ENCODE results near the gene ATXN7L2.

Gene ATXN7L2

DNA sequence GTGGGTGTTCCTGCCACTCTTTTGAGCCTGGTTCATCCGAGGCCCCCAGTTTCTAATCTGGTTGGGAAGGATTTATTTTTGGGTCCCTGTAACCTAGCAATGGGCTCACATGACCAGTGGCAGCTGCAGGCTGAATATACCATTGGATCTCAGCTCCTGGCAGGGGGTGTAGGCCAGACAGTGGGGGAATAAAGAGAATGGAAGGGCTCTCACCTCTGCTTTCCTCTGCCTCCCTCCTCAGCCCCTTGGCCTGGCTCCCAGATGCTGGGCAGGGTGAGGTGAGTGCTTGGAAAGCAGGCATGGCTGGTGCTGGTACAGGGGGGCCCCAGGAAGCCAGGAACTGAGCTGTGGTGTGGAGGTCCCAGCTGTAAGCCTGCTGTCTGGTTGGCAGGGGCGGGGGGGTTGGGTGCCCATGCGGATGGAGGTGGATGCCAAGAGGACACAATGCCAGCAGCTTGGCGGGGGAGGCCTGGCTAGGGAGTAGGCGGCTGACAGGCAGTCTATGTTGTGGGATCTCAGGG lies 52.3 kb downstream of the ATXN7L2 start:
- H3K4me3 ChIP-seq (ENCODE audit: low read depth, low read length), result no peak overlapping the region
- no peak for DNase-seq (ENCODE audit: low read depth)
- TF ChIP-seq, protein P1, sequence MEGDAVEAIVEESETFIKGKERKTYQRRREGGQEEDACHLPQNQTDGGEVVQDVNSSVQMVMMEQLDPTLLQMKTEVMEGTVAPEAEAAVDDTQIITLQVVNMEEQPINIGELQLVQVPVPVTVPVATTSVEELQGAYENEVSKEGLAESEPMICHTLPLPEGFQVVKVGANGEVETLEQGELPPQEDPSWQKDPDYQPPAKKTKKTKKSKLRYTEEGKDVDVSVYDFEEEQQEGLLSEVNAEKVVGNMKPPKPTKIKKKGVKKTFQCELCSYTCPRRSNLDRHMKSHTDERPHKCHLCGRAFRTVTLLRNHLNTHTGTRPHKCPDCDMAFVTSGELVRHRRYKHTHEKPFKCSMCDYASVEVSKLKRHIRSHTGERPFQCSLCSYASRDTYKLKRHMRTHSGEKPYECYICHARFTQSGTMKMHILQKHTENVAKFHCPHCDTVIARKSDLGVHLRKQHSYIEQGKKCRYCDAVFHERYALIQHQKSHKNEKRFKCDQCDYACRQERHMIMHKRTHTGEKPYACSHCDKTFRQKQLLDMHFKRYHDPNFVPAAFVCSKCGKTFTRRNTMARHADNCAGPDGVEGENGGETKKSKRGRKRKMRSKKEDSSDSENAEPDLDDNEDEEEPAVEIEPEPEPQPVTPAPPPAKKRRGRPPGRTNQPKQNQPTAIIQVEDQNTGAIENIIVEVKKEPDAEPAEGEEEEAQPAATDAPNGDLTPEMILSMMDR (IDR thresholded peaks at IDR 0.05; ENCODE audit: low read depth, low read length, missing control alignments), result no peak

DNA sequence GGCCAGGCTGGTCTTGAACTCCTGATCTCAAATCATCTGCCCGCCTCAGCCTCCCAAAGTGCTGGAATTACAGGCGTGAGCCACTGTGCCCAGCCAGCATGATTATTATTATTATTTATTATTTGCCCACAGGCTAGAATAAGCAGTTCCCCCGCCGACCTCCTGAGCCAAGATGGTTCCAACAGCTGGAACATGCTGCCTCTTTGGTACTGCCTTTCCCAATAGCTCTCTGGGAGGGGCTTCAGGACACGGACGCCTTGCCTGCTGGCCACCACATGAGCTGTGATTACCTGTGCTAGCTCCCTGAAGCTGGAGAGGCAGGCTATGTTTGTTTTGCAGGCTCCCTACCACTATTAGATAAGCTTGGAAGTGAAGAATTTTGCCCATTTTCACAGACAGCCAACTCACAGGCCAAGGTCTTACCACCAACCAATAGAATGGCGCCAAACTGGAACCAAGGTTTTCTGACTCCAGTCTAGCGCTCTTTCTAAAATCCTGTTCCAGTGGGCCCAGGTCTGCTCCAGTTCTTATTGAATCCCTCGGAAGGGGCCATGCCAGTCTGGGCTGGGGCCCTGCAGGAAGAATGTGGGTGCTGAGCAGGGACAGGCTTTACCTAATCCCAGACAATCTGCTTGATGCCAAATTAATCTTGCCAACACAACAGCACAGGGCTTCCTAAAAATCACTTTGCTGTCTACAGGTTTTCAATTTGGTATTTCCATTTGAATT lies 53.9 kb downstream of the ATXN7L2 start:
- TF ChIP-seq, protein P1 (IDR thresholded peaks at IDR 0.05; ENCODE audit: low read depth, low read length, missing control alignments), result no peak

DNA sequence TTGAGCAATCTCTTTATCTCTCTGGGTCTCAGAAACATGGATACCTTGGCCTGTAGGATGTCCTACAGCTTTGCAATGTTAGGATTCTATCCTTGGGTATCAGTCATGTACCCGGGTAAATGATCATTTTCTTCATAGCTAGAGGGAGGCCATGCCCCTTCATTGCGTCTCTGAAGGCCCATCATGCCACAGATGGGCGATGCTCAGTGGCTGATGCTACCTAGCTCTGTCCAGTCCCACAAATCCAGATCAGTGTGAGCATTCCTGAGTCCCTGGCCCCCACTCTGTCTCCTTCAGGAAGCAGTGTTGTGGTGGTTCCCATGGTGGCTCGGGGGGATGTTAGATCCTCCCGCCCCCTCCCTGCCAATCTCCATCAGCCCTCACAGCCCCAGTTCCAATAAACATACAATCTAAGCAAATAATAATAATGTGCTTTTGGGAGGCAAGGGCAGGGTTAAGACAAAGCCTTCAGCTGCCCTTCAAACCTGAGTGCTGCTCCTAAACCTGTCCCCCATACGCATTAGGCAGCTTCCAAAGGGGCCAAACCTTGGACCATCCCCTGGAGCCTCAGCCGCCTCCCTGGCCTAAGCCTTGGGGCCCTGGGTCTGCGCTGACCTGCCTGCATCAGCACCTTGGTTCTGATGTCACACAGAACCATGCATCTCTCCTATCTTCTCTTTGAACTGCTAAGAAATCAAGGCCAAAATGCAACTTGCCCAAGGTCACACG lies 55.3 kb downstream of the ATXN7L2 start:
- no peak for DNase-seq (ENCODE audit: low read depth)
- TF ChIP-seq, protein P1 (IDR thresholded peaks at IDR 0.05; ENCODE audit: low read depth, low read length, missing control alignments), result no peak
- H3K4me3 ChIP-seq (ENCODE audit: low read depth, low read length), result no peak overlapping the region

More for the DNA sequence above, 53.9 kb downstream of the ATXN7L2 start:
- DNase-seq (ENCODE audit: low read depth), result no peak
- no peak overlapping the region for H3K4me3 ChIP-seq (ENCODE audit: low read depth, low read length)

DNA sequence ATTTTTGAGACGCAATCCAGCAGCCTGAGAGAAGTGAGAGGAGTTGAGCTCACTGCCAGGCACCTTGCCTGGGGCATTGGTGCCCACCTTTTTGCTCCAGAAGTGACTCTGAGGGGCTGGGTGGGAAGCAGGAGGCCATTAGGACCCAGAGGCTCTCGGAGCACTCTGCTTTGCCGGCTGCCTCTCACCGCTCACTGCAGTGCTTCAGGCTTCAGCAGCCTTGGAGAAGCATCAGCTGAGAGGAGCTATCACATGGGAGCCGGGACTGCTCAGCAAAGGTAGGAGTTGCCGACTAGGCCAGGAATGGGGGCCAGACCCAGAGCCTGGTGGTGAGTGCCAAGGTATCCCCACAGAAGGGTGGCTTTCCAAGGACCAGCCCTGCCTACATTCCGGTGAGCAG lies 56.0 kb downstream of the ATXN7L2 start, which contains the start of gene GPR61:
TSS of gene GPR61 (plus strand) at position 197 of the 400 bp plus-strand sequence. CDS start 3,151 bp downstream, outside the sequence.
- H3K4me3 ChIP-seq (ENCODE audit: low read depth, low read length), result no peak within 1 kb of the TSS
- TF ChIP-seq, protein P1 (IDR thresholded peaks at IDR 0.05; ENCODE audit: low read depth, low read length, missing control alignments), result no peak
- no peak for DNase-seq (ENCODE audit: low read depth)

DNA sequence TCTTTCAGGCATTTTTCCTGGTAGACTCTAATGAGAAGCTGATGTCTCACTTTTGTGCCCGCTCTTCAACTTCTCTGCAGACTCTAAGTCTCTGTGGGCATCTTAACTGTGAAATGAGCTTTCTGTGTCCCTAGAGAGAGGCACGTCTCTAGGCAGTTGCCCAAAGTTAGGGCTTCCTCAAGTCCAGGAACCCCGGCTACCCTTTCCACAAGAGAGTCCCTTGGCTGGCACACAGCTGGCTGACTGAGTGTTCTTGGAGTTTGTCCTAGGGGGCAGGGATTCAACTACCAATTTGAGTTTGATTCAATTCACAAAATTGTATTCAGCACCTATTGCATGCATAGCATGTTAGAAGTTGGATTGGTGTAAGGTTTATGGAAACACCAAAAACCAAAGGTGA lies 57.4 kb downstream of the ATXN7L2 start:
- TF ChIP-seq, protein P1 (IDR thresholded peaks at IDR 0.05; ENCODE audit: low read depth, low read length, missing control alignments), result no peak
- no peak overlapping the region for H3K4me3 ChIP-seq (ENCODE audit: low read depth, low read length)
- no peak for DNase-seq (ENCODE audit: low read depth)

All from GM12864 (cell line).